WTC11 (cell line): ENCODE results near the gene COQ2. TPM values are rescaled to one million over a fixed set of nuclear protein-coding genes. Genes with fewer than 3 reads are reported as not detected.

Source experiments
- ATAC-seq: fragments of 200-7000 bp; cut with Tn5 transposase; 2 replicates; pipeline ENCODE4 v1.10.0; 2021; ENCODE audit warnings: mild to moderate bottlenecking, moderate library complexity
- CTCF ChIA-PET: fragments of 300-600 bp; sonication (Branson Sonifier 250); formaldehyde crosslinking; loops from one replicate; lab custom pipeline; 2021; ENCODE audit warnings: antibody characterized with exemption; lab: Charles Lee
- POLR2A ChIA-PET: fragments of 350-600 bp; sonication (Branson Sonifier 250); formaldehyde crosslinking; loops from one replicate; lab custom pipeline; 2021; ENCODE audit warnings: antibody characterized with exemption; lab: Charles Lee
- DNase-seq: peaks from one replicate; pipeline ENCODE4 v3.0.0; 2021; ENCODE audit warnings: low spot score
- H3K27ac Mint-ChIP-seq: 2 replicates; pipeline ENCODE4 v1.8.0; 2021; ENCODE audit warnings: mixed read lengths
- H3K27me3 Mint-ChIP-seq: 2 replicates; pipeline ENCODE4 v1.8.0; 2021; ENCODE audit warnings: low read depth, mild to moderate bottlenecking, moderate library complexity, mixed read lengths
- H3K36me3 Mint-ChIP-seq: 2 replicates; pipeline ENCODE4 v1.8.0; 2021; ENCODE audit warnings: mixed read lengths
- H3K4me1 Mint-ChIP-seq: 2 replicates; pipeline ENCODE4 v1.8.0; 2022; ENCODE audit warnings: mixed read lengths
- H3K4me3 Mint-ChIP-seq: 2 replicates; pipeline ENCODE4 v1.8.0; 2021; ENCODE audit warnings: mild to moderate bottlenecking, moderate library complexity, mixed read lengths
- H3K9me3 Mint-ChIP-seq: 2 replicates; pipeline ENCODE4 v1.8.0; 2021; ENCODE audit warnings: mixed read lengths
- ZNF263 ChIP-seq: sonication (generic); formaldehyde crosslinking; IDR thresholded peaks from 2 replicates; pipeline ENCODE4 v1.8.1; 2022; ENCODE audit warnings: low read depth, mild to moderate bottlenecking, moderate library complexity, missing genetic modification reagents
- ZNF416 ChIP-seq: fragments of 250-450 bp; sonication (Bioruptor Pico); IDR thresholded peaks from 2 replicates; pipeline ENCODE4 v1.9.0; 2021; ENCODE audit warnings: mild to moderate bottlenecking, inconsistent platforms
- total RNA-seq: library from RNA; stranded (reverse); gene quantifications from 3 replicates; pipeline ENCODE4 v1.2.3, GENCODE V29; 2021

COQ2 gene
- total RNA-seq, 1 experiment from 2014 or later, result 21.6 TPM

DNA sequence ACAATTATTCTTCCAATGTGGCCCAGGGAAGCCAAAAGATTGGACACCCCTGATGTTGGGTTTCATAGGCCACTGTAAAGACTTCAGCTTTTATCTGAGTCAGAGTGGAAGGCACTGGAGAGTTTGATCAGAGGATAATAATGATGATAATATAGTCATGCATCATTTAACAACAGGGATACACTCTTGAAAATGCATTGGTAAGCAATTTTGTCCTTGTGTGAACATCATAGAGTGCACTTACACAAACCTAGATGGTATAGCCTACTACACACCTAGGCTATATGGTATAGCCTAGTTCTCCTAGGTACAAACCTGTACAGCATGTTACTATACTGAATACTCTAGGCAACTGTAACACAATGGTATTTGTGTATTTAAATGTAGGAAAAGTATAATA, 70.5 kb downstream of the COQ2 start:
- DNase-seq, result no peak
- H3K27ac Mint-ChIP-seq, result no peak overlapping the region
- TF ChIP-seq ZNF263 (no peak), ZNF416 (CRISPR knock-in tag) (no peak)
- no peaks in the 10 kb centered on the region for H3K36me3 Mint-ChIP-seq
- H3K4me1 Mint-ChIP-seq, result peaks cover 34% of the 10 kb centered on the region
- peaks cover 4% of the 10 kb centered on the region for H3K27me3 Mint-ChIP-seq
- no peak overlapping the region for H3K4me3 Mint-ChIP-seq
- ChIA-PET POLR2A (no interaction called here), CTCF (no interaction called here)
- ATAC-seq, result no peak
- peaks cover 16% of the 10 kb centered on the region for H3K9me3 Mint-ChIP-seq

Other genes with a start within 250 kb of the COQ2 start
- gene COPS4, start 249.6 kb downstream of the COQ2 start, total RNA-seq, result 26.9 to 30.9 TPM (median 28.7 TPM) in 3 replicates
- gene PLAC8, start 170.1 kb downstream of the COQ2 start, total RNA-seq, result 1.4 to 3.1 TPM (median 1.6 TPM) in 3 replicates
- gene HPSE, start 50.0 kb upstream of the COQ2 start, total RNA-seq, result 3.0 to 3.8 TPM (median 3.7 TPM) in 3 replicates
- gene HELQ, start 171.0 kb upstream of the COQ2 start, total RNA-seq, result 10.1 to 12.9 TPM (median 12.4 TPM) in 3 replicates
- gene MRPS18C, start 171.3 kb upstream of the COQ2 start, total RNA-seq, result 60.0 to 60.6 TPM (median 60.3 TPM) in 3 replicates
- 26.3 to 36.6 TPM (median 35.5 TPM) in 3 replicates for gene ABRAXAS1, start 200.3 kb upstream of the COQ2 start, total RNA-seq